HUDEP-2 (cell line): Measurements from ENCODE around the gene EHD1.
A peak's percentile ranks its signal among the peaks of the same experiment; 100 is the strongest.

Source experiments
- DNase-seq, 76 experiments: peaks; one replicate each; lab custom pipeline; 2025; ENCODE audit not compliant: unreplicated experiment in 76 of 76; lab: John Stamatoyannopoulos, UW

EHD1 gene

GRCh38 chr11:64878494-64879243 is at the start of gene EHD1:
Gene EHD1 (minus strand): TSS chr11:64878621. CDS start chr11:64878464, 157 bp downstream.
- DNase-seq, result peak in 75 of 76 experiments; percentile 58 to 99 (median 98)

DNA sequence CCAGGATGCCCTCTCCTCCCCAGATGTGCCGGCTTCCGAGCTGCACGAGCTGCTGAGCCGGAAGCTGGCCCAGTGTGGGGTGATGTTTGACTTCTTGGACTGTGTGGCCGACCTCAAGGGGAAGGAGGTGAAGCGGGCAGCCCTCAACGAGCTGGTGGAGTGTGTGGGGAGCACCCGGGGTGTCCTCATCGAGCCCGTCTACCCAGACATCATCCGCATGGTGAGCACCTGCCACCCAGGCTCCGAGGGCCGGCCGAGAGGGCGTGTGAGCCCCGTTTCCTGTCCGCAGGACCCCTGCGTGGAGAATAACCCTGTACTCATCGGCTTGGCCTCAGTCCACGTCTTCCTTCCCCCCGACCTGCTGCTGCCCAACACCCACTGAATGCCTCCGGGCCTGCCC is 48.3 kb upstream of the EHD1 start:
- no peak for DNase-seq

- peak in 45 of 76 experiments; percentile 6 to 66 (median 26) for DNase-seq
These were observed 47.4 kb upstream of the EHD1 start for GRCh38 chr11:64925536-64926436.

DNA sequence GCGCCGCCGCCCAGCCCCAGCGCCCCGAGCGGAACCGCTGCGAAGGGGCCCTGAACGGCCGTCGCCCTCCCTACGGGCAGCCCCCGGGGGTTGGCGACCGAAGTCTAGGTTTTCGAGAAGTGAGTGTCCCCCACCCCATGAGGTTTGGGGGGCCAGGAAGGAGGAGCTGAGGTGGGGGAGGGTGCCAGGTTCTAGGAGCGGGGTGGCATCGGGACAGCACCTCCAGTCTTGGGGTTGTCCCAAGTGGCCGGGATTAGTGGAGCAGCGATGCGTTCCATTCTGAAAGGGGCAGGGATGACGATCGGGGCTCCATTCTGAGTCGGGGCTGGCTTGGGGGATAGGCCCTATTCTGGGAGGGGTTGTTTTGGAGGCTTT is 46.5 kb upstream of the EHD1 start:
- no peak for DNase-seq

DNA sequence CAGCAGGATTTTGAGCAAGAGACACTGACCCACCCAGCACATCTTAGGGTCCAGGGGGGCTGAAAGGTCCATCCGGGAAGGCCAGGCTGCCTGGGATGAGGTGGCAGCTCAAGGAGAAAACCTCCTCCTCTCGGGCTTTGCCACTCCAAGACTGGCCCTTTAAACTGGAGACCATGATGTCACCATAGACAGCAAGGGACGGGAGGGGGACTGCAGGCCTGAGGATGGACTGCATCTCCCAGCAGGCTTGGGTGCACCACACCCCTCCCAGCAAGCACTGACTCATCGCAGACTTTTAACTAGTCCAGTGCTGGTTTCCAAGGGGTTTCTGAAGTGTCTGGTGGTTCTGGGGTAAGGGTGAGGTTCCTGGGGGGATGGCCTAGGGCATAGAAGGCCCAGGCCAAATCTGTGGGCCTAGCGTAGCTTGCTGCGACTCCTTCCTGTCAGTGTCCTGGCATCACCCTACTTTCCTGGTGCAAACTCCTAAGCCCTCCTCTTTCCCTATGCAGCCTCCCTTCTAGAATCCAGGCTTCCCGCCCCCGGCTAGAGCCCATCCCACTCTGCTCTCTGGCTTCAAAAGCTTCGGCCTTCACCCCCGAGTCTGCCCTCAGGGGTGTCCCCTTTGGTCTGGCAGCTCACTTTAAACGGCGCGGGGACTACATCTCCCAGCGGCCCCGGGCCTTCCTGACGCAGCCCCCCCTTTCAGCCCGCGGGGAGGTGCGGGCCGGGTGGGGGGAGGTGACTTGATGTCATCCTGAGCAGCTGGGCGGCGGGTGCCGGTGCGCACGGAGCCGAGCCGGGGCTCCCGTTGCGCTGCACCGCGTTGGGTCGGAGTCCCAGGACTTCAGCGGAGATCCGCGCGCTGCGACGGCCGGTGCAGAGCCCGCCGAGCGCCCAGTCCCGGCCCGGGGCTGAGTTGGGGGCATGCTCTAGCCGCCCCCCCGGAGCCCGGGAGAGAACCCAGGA is 45.8 kb upstream of the EHD1 start, which contains the start of gene PPP2R5B:
Gene PPP2R5B, plus strand, starts transcription at position 746 of the 966 bp plus-strand sequence. CDS start 1,046 bp downstream, outside the sequence.
- DNase-seq, result peak in 73 of 76 experiments; percentile 52 to 89 (median 78)

DNA sequence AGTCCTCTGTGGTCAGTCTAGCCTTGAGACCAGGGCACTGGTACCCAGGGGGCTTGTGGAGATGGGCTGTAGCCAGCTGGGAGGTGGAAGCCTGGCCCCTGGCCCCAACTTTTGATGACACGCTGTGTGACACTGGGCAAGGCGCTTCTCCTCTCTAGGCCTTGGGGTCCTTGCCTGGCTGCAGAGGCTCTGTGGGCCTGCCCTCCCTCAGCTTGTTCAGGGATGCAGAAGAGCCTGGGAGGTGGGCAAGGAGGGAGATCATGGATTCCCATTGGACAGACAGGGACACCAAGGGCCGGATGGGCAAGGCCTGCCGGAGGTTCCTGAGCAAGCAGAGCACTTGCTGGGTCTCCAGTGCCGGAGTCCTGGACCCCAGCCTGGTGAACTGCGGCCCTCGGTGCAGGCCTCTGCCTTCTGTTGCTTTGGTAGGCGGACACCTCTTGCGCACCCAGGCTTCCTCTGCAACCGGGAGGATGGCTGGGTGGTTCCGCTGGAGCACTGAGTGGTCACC is 44.8 kb upstream of the EHD1 start:
- DNase-seq, result no peak

GRCh38 chr11:64921384-64921783 is 43.0 kb upstream of the EHD1 start:
- no peak for DNase-seq

DNA sequence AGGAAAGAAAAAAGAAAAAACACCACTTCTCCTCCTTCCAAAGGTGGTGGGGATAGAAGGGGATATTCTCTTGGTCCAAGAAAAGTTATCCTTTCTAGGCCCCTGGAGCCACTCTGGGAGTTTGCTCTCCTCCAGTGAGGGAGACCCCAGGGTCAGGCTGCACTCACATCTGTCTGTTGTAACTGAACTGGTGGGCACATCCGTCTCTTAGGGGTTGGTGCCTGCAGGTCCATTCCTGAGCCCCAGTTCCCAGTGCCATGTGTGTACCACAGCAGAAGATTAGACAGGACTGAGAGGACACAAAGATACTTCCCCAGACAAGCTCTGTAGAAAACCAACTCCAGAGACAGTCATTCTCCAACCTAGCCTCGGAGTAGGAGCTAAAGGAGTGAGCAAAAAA is 41.7 kb upstream of the EHD1 start:
- no peak for DNase-seq

- no peak for DNase-seq
These were observed 41.2 kb upstream of the EHD1 start for GRCh38 chr11:64919627-64920026.

- peak in 13 of 76 experiments; percentile 0 to 38 (median 19) for DNase-seq
These were observed 39.6 kb upstream of the EHD1 start for GRCh38 chr11:64918017-64918416.

DNA sequence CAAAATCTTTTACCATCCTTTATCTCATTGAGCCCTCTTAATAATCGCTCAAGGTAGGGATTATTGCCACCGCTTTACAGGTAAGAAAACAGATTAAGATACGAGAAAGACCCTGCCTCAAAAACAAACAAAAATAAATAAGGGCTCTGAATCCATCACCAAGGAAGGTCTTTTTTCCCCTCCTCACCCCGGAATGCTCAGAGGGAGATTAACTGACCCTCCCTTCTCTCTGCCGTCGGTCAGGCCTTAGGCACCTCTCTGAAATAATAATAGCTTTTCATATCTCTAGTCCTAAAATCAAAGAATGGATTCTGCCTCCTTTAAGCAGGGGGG is 39.2 kb upstream of the EHD1 start:
- DNase-seq, result no peak

- DNase-seq, result peak in 75 of 76 experiments; percentile 48 to 100 (median 98)
These were observed 38.6 kb upstream of the EHD1 start, which contains the start of gene ATG2A for GRCh38 chr11:64916775-64917662. Gene ATG2A (minus strand): TSS chr11:64917209. CDS start chr11:64917135, 74 bp downstream.

DNA sequence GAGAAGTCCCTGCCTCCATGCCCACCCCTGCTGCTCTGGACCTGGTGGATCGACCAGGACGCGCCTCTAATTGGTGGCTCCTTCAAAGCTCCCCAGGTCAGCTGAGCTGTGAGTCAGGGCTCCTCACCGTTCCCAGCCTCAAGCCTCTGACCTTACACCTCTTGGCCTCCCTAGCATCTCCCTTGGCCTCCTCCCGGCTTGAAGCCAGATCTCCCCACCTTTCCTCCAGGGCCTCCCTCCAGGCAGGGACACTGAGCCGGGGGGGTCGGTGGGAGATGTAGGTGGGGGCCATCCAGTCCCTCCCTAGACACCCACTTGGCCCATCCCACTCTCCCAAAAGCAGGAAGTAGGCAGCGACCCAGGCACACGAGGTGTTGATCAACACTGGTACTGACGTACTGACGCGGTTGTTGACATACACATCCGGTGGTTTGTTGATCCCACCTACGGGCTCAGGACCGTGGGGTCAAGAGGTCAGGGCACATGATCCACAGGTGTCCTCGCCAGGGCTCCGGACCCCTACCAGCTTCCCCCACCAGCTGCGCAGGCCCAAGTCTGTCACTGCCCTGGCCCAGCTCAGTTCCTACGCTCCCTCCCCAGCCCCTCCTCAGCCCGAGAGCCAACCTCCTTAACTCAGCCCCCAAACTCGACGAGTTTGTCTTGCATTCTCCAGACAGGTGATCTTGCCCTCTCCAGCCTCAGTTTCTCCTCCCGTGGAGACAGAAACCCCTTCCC is 37.8 kb upstream of the EHD1 start:
- peak in 8 of 76 experiments; percentile 3 to 32 (median 10) for DNase-seq

GRCh38 chr11:64915376-64915887 is 37.0 kb upstream of the EHD1 start:
- no peak for DNase-seq

DNA sequence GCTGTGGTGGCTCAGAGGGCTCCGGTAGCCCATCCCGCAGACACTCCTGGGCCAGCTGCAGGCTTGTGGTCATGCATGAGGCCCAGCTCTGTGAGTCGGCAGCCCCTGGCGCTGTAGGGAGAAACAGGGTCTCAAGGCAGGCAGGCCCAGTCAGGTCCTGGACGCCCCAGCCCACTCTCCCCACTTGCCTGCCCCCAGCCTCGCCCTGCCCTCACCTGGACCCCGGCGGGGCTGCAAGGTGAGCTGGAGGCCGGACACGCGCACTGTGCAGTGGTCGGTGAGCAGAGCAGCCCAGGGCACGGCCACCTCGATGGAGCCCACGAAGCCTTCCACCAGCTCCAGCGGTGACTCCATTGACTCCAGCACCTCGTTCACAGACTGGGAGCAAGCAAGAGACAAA is 35.7 kb upstream of the EHD1 start:
- DNase-seq, result no peak

DNA sequence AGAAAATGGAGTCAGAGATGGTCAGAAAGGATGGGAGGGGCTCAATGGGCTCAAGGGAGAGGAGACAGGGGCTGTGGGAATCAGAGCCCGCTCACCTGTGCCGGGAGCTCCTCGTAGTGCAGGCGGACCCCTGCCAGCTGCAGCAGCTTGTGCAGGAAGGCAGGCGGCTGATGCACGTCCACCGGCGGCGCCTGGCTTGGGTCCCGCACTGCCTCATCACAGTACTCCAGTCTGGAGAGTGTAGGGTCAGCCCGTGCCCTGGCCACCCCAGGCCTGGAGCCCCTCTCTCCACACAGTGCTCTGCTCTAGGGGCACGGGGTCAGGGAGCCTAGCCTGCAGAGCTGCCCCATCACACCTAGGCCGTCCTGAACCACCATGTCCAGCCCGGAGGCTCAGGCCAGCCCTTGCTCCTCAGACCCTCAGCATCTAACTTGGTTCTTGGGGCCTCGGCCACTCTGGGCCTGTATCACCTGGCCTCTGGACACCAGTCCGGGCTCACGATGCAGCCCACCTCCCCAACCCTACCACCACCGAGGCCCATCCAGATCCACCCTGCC is 34.8 kb upstream of the EHD1 start:
- no peak for DNase-seq

GRCh38 chr11:64911689-64912088 is 33.3 kb upstream of the EHD1 start:
- no peak for DNase-seq

DNA sequence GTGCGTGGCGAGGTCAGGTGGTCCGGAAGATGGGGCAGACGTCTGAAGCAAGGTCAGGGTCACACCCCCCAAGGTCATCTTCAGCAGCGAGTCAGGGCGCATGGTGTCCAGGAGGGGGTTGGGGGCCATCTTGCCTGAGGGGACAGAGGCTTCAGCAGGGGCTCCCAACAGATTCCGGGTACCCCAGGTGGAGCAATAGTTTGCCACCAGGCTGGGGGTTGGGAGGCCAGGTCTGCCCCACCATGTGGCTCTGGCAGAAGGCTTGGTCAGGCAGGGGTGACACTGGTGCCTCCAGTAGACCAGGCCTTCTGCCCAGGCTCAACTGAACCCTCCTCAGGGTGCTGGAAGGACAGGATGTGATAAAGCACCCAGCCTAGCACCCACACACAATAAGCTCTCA is 32.7 kb upstream of the EHD1 start:
- DNase-seq, result no peak
